Loucy (cell line): ENCODE measurements around the gene IQCE.
"Not testable (repeated sequence)": the region's sequence is repeated elsewhere in the genome, so short reads cannot be mapped to it uniquely, and the experiment has no call there.

Experiments used
- CTCF ChIP-seq: fragments of 200-600 bp; sonication (generic); conservative IDR thresholded peaks from 2 replicates; pipeline ENCODE4 v1.5.1; 2014; ENCODE audit warnings: mild to moderate bottlenecking, antibody characterized with exemption, low read length
- EZH2phosphoT487 ChIP-seq: fragments of 200-600 bp; IDR thresholded peaks from 2 replicates; pipeline ENCODE4 v1.6.1; 2018; ENCODE audit warnings: antibody characterized with exemption, mild to moderate bottlenecking, moderate library complexity, borderline replicate concordance

GRCh38 chr7:2533566-2533965, 25.2 kb upstream of the IQCE start:
- TF ChIP-seq CTCF, EZH2phosphoT487: not testable (repeated sequence)
